WTC11 (cell line): ENCODE results near the gene SMR3B. TPM values are rescaled to one million over a fixed set of nuclear protein-coding genes. Genes with fewer than 3 reads are reported as not detected.

Experiments used
- ATAC-seq: fragments of 200-7000 bp; cut with Tn5 transposase; 2 replicates; pipeline ENCODE4 v1.10.0; 2021; ENCODE audit warnings: mild to moderate bottlenecking, moderate library complexity
- CTCF ChIA-PET: fragments of 300-600 bp; sonication (Branson Sonifier 250); formaldehyde crosslinking; loops from one replicate; lab custom pipeline; 2021; ENCODE audit warnings: antibody characterized with exemption; lab: Charles Lee
- POLR2A ChIA-PET: fragments of 350-600 bp; sonication (Branson Sonifier 250); formaldehyde crosslinking; loops from one replicate; lab custom pipeline; 2021; ENCODE audit warnings: antibody characterized with exemption; lab: Charles Lee
- DNase-seq: peaks from one replicate; pipeline ENCODE4 v3.0.0; 2021; ENCODE audit warnings: low spot score
- H3K27ac Mint-ChIP-seq: 2 replicates; pipeline ENCODE4 v1.8.0; 2021; ENCODE audit warnings: mixed read lengths
- H3K27me3 Mint-ChIP-seq: 2 replicates; pipeline ENCODE4 v1.8.0; 2021; ENCODE audit warnings: low read depth, mild to moderate bottlenecking, moderate library complexity, mixed read lengths
- H3K36me3 Mint-ChIP-seq: 2 replicates; pipeline ENCODE4 v1.8.0; 2021; ENCODE audit warnings: mixed read lengths
- H3K4me1 Mint-ChIP-seq: 2 replicates; pipeline ENCODE4 v1.8.0; 2022; ENCODE audit warnings: mixed read lengths
- H3K4me3 Mint-ChIP-seq: 2 replicates; pipeline ENCODE4 v1.8.0; 2021; ENCODE audit warnings: mild to moderate bottlenecking, moderate library complexity, mixed read lengths
- H3K9me3 Mint-ChIP-seq: 2 replicates; pipeline ENCODE4 v1.8.0; 2021; ENCODE audit warnings: mixed read lengths
- ATF1 ChIP-seq: sonication (generic); formaldehyde crosslinking; IDR thresholded peaks from 2 replicates; pipeline ENCODE4 v1.8.1; 2023; ENCODE audit warnings: mild to moderate bottlenecking, moderate library complexity, missing genetic modification reagents
- ELF4 ChIP-seq: sonication (generic); formaldehyde crosslinking; IDR thresholded peaks from 2 replicates; pipeline ENCODE4 v1.8.1; 2022; ENCODE audit warnings: low read depth, mild to moderate bottlenecking, moderate library complexity, missing genetic modification reagents
- ETV6 ChIP-seq: sonication (generic); formaldehyde crosslinking; IDR thresholded peaks from 2 replicates; pipeline ENCODE4 v1.8.1; 2022; ENCODE audit warnings: mild to moderate bottlenecking, missing genetic modification reagents
- FOXJ3 ChIP-seq: sonication (generic); formaldehyde crosslinking; IDR thresholded peaks from 2 replicates; pipeline ENCODE4 v1.9.0; 2021; ENCODE audit warnings: missing genetic modification reagents, mild to moderate bottlenecking, borderline replicate concordance
- GTF2I ChIP-seq: fragments of 250-450 bp; sonication (Bioruptor Pico); conservative IDR thresholded peaks from 2 replicates; pipeline ENCODE4 v1.4.0; 2021; ENCODE audit warnings: mild to moderate bottlenecking
- JUN ChIP-seq: sonication (generic); formaldehyde crosslinking; IDR thresholded peaks from 2 replicates; pipeline ENCODE4 v1.8.0; 2023; ENCODE audit warnings: mild to moderate bottlenecking, missing genetic modification reagents
- NFYB ChIP-seq: sonication (generic); formaldehyde crosslinking; conservative IDR thresholded peaks from 2 replicates; pipeline ENCODE4 v1.8.0; 2022; ENCODE audit warnings: low read depth, missing genetic modification reagents
- NR2C2 ChIP-seq: sonication (generic); formaldehyde crosslinking; IDR thresholded peaks from 2 replicates; pipeline ENCODE4 v1.8.0; 2022; ENCODE audit warnings: mild to moderate bottlenecking, missing genetic modification reagents
- TEAD1 ChIP-seq: sonication (generic); formaldehyde crosslinking; IDR thresholded peaks from 2 replicates; pipeline ENCODE4 v1.8.0; 2022; ENCODE audit warnings: mild to moderate bottlenecking, missing genetic modification reagents
- TP53 ChIP-seq: sonication (generic); formaldehyde crosslinking; IDR thresholded peaks from 2 replicates; pipeline ENCODE4 v1.8.1; 2023; ENCODE audit warnings: mild to moderate bottlenecking, missing genetic modification reagents
- ZNF396 ChIP-seq: fragments of 250-450 bp; sonication (Bioruptor Pico); IDR thresholded peaks from 2 replicates; pipeline ENCODE4 v1.8.0; 2021; ENCODE audit warnings: mild to moderate bottlenecking, moderate library complexity, borderline replicate concordance
- ZNF671 ChIP-seq: fragments of 250-450 bp; sonication (Bioruptor Pico); IDR thresholded peaks from 2 replicates; pipeline ENCODE4 v1.8.0; 2021; ENCODE audit warnings: mild to moderate bottlenecking
- total RNA-seq: library from RNA; stranded (reverse); gene quantifications from 3 replicates; pipeline ENCODE4 v1.2.3, GENCODE V29; 2021
- TF ChIP-seq, protein P1 (sequence below): fragments of 250-450 bp; sonication (Bioruptor Pico); IDR thresholded peaks from 2 replicates; pipeline ENCODE4 v1.9.0; 2021; ENCODE audit warnings: mild to moderate bottlenecking, borderline replicate concordance
- TF ChIP-seq, protein P2 (sequence below): sonication (generic); formaldehyde crosslinking; conservative IDR thresholded peaks from 2 replicates; pipeline ENCODE4 v1.8.1; 2023; ENCODE audit warnings: mild to moderate bottlenecking, low read depth, missing genetic modification reagents, moderate library complexity
- TF ChIP-seq, protein P3 (sequence below): sonication (generic); formaldehyde crosslinking; IDR thresholded peaks from 2 replicates; pipeline ENCODE4 v1.8.0; 2023; ENCODE audit warnings: missing genetic modification reagents
- TF ChIP-seq, protein P4 (sequence below): sonication (generic); formaldehyde crosslinking; IDR thresholded peaks from 2 replicates; pipeline ENCODE4 v1.8.1; 2023; ENCODE audit warnings: mild to moderate bottlenecking, missing genetic modification reagents
- TF ChIP-seq, protein P5 (sequence below): sonication (generic); formaldehyde crosslinking; IDR thresholded peaks from 2 replicates; pipeline ENCODE4 v1.8.1; 2023; ENCODE audit warnings: mild to moderate bottlenecking, missing genetic modification reagents, borderline replicate concordance
- TF ChIP-seq, protein P6 (sequence below): sonication (generic); formaldehyde crosslinking; IDR thresholded peaks from 2 replicates; pipeline ENCODE4 v1.8.1; 2022; ENCODE audit warnings: mild to moderate bottlenecking, moderate library complexity, missing genetic modification reagents
- TF ChIP-seq, protein P7 (sequence below): sonication (generic); formaldehyde crosslinking; conservative IDR thresholded peaks from 2 replicates; pipeline ENCODE4 v1.8.1; 2022; ENCODE audit warnings: mild to moderate bottlenecking, missing genetic modification reagents
- TF ChIP-seq, protein P8 (sequence below): fragments of 250-450 bp; sonication (Bioruptor Pico); IDR thresholded peaks from 2 replicates; pipeline ENCODE4 v1.9.0; 2021; ENCODE audit warnings: moderate library complexity, mild to moderate bottlenecking, inconsistent platforms, borderline replicate concordance

SMR3B gene
- total RNA-seq, 1 experiment from 2014 or later, result not detected

DNA sequence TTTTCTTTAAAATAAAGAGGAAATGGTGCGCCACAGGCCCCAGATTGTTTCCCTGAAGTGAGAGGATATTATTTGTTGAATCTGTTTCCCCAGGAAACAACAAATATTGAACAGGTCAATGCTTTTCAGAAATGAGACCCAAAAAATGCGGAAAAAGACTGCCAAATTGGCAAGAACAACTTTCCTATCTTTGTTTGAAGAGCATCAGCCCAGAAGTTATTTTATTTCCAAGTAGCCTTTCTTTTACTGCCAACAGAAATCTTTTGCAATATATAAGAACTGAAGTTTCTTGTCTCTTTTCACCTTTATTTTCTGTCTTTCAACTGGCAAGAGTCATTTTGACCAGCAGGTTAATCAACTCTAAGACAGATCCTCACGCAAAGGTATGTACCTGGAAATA, 22.5 kb upstream of the SMR3B start, which contains the start of gene SMR3A:
SMR3A (plus strand) TSS at position 301 of the 400 bp plus-strand sequence. CDS start 1,356 bp downstream, outside the sequence.
- Mint-ChIP-seq H3K9me3 (no peaks in the 10 kb centered on the region), H3K4me1 (0 out of 2 replicates have a peak, but pooled peaks cover 4% of the 10 kb centered on the region), H3K4me3 (no peak within 1 kb of the TSS), H3K36me3 (no peaks in the 10 kb centered on the region), H3K27me3 (no peaks in the 10 kb centered on the region)
- CTCF ChIA-PET, result no interaction called here
- POLR2A ChIA-PET, result no interaction called here
- ATAC-seq (no peak), DNase-seq (no peak)
- TF ChIP-seq ATF1 (no peak), ZNF396 (CRISPR knock-in tag) (no peak), FOXJ3 (CRISPR knock-in tag) (no peak), TP53 (CRISPR knock-in tag) (no peak), ELF4 (no peak), ZNF671 (CRISPR knock-in tag) (no peak), NR2C2 (CRISPR knock-in tag) (no peak), JUN (no peak), TEAD1 (no peak), ETV6 (CRISPR knock-in tag) (no peak), NFYB (CRISPR knock-in tag) (no peak), GTF2I (no peak)
- TF ChIP-seq, protein P1, sequence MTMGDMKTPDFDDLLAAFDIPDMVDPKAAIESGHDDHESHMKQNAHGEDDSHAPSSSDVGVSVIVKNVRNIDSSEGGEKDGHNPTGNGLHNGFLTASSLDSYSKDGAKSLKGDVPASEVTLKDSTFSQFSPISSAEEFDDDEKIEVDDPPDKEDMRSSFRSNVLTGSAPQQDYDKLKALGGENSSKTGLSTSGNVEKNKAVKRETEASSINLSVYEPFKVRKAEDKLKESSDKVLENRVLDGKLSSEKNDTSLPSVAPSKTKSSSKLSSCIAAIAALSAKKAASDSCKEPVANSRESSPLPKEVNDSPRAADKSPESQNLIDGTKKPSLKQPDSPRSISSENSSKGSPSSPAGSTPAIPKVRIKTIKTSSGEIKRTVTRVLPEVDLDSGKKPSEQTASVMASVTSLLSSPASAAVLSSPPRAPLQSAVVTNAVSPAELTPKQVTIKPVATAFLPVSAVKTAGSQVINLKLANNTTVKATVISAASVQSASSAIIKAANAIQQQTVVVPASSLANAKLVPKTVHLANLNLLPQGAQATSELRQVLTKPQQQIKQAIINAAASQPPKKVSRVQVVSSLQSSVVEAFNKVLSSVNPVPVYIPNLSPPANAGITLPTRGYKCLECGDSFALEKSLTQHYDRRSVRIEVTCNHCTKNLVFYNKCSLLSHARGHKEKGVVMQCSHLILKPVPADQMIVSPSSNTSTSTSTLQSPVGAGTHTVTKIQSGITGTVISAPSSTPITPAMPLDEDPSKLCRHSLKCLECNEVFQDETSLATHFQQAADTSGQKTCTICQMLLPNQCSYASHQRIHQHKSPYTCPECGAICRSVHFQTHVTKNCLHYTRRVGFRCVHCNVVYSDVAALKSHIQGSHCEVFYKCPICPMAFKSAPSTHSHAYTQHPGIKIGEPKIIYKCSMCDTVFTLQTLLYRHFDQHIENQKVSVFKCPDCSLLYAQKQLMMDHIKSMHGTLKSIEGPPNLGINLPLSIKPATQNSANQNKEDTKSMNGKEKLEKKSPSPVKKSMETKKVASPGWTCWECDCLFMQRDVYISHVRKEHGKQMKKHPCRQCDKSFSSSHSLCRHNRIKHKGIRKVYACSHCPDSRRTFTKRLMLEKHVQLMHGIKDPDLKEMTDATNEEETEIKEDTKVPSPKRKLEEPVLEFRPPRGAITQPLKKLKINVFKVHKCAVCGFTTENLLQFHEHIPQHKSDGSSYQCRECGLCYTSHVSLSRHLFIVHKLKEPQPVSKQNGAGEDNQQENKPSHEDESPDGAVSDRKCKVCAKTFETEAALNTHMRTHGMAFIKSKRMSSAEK, result no peak
- TF ChIP-seq, protein P2, sequence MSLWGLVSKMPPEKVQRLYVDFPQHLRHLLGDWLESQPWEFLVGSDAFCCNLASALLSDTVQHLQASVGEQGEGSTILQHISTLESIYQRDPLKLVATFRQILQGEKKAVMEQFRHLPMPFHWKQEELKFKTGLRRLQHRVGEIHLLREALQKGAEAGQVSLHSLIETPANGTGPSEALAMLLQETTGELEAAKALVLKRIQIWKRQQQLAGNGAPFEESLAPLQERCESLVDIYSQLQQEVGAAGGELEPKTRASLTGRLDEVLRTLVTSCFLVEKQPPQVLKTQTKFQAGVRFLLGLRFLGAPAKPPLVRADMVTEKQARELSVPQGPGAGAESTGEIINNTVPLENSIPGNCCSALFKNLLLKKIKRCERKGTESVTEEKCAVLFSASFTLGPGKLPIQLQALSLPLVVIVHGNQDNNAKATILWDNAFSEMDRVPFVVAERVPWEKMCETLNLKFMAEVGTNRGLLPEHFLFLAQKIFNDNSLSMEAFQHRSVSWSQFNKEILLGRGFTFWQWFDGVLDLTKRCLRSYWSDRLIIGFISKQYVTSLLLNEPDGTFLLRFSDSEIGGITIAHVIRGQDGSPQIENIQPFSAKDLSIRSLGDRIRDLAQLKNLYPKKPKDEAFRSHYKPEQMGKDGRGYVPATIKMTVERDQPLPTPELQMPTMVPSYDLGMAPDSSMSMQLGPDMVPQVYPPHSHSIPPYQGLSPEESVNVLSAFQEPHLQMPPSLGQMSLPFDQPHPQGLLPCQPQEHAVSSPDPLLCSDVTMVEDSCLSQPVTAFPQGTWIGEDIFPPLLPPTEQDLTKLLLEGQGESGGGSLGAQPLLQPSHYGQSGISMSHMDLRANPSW (CRISPR knock-in tag), result no peak
- TF ChIP-seq, protein P3, sequence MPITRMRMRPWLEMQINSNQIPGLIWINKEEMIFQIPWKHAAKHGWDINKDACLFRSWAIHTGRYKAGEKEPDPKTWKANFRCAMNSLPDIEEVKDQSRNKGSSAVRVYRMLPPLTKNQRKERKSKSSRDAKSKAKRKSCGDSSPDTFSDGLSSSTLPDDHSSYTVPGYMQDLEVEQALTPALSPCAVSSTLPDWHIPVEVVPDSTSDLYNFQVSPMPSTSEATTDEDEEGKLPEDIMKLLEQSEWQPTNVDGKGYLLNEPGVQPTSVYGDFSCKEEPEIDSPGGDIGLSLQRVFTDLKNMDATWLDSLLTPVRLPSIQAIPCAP (CRISPR knock-in tag), result no peak
- TF ChIP-seq, protein P4, sequence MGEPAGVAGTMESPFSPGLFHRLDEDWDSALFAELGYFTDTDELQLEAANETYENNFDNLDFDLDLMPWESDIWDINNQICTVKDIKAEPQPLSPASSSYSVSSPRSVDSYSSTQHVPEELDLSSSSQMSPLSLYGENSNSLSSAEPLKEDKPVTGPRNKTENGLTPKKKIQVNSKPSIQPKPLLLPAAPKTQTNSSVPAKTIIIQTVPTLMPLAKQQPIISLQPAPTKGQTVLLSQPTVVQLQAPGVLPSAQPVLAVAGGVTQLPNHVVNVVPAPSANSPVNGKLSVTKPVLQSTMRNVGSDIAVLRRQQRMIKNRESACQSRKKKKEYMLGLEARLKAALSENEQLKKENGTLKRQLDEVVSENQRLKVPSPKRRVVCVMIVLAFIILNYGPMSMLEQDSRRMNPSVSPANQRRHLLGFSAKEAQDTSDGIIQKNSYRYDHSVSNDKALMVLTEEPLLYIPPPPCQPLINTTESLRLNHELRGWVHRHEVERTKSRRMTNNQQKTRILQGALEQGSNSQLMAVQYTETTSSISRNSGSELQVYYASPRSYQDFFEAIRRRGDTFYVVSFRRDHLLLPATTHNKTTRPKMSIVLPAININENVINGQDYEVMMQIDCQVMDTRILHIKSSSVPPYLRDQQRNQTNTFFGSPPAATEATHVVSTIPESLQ (CRISPR knock-in tag), result no peak
- TF ChIP-seq, protein P5, sequence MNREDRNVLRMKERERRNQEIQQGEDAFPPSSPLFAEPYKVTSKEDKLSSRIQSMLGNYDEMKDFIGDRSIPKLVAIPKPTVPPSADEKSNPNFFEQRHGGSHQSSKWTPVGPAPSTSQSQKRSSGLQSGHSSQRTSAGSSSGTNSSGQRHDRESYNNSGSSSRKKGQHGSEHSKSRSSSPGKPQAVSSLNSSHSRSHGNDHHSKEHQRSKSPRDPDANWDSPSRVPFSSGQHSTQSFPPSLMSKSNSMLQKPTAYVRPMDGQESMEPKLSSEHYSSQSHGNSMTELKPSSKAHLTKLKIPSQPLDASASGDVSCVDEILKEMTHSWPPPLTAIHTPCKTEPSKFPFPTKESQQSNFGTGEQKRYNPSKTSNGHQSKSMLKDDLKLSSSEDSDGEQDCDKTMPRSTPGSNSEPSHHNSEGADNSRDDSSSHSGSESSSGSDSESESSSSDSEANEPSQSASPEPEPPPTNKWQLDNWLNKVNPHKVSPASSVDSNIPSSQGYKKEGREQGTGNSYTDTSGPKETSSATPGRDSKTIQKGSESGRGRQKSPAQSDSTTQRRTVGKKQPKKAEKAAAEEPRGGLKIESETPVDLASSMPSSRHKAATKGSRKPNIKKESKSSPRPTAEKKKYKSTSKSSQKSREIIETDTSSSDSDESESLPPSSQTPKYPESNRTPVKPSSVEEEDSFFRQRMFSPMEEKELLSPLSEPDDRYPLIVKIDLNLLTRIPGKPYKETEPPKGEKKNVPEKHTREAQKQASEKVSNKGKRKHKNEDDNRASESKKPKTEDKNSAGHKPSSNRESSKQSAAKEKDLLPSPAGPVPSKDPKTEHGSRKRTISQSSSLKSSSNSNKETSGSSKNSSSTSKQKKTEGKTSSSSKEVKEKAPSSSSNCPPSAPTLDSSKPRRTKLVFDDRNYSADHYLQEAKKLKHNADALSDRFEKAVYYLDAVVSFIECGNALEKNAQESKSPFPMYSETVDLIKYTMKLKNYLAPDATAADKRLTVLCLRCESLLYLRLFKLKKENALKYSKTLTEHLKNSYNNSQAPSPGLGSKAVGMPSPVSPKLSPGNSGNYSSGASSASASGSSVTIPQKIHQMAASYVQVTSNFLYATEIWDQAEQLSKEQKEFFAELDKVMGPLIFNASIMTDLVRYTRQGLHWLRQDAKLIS (CRISPR knock-in tag), result no peak
- TF ChIP-seq, protein P6, sequence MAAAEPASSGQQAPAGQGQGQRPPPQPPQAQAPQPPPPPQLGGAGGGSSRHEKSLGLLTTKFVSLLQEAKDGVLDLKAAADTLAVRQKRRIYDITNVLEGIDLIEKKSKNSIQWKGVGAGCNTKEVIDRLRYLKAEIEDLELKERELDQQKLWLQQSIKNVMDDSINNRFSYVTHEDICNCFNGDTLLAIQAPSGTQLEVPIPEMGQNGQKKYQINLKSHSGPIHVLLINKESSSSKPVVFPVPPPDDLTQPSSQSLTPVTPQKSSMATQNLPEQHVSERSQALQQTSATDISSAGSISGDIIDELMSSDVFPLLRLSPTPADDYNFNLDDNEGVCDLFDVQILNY (CRISPR knock-in tag), result no peak
- TF ChIP-seq, protein P7, sequence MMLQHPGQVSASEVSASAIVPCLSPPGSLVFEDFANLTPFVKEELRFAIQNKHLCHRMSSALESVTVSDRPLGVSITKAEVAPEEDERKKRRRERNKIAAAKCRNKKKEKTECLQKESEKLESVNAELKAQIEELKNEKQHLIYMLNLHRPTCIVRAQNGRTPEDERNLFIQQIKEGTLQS (CRISPR knock-in tag), result no peak
- TF ChIP-seq, protein P8, sequence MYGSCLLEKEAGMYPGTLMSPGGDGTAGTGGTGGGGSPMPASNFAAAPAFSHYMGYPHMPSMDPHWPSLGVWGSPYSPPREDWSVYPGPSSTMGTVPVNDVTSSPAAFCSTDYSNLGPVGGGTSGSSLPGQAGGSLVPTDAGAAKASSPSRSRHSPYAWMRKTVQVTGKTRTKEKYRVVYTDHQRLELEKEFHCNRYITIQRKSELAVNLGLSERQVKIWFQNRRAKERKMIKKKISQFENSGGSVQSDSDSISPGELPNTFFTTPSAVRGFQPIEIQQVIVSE (CRISPR knock-in tag), result no peak
- TF ChIP-seq, all 79 proteins: peak for 0
- no peak within 1 kb of the TSS for H3K27ac Mint-ChIP-seq
